HG03159 (cell line): ENCODE data around the gene MT4.

Experiments
- ATAC-seq: cut with Tn5 transposase; IDR thresholded peaks from one replicate; pipeline ENCODE4 v1.9.1; 2021; ENCODE audit warnings: mild to moderate bottlenecking, moderate library complexity; ENCODE audit not compliant: unreplicated experiment

The MT4 gene

GRCh38 chr16:56618138-56618537 lies 53.3 kb downstream of the MT4 start:
- ATAC-seq = no peak
